Stimulated activated CD8-positive, alpha-beta memory T cell treated with anti-CD3 and anti-CD28 coated beads, Interleukin-7, amount 100 ng/mL, for 4 hours (primary cell): Measurements from ENCODE around the gene GCNT4.

Source experiments
- DNase-seq, 2 donors: peaks; one replicate each; pipeline ENCODE4 v3.0.0-alpha.2; 2020; ENCODE audit warnings: low read depth in 2 of 2

Gene GCNT4

GRCh38 chr5:75016896-75017295, 35.5 kb downstream of the GCNT4 start:
- DNase-seq = no peak

DNA sequence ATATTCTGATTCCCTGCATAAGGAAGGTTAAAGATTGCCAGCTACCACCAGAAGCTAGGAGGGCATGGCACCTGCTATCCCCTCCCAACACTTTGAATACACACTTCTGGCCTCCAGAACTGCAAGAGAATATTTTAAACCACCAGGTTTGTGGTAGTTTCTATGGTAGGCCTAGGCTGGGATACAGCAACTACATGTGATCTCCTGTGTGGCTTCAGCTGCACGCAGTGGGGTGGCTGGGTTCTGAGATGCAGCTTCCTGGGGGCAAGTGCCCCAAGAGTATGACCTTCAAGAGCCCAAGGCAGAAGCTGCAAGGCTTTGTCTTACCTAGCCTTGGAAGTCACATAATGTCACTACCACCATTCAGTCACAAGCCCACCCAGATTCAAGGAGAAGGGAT, 39.6 kb downstream of the GCNT4 start:
- no peak for DNase-seq

DNA sequence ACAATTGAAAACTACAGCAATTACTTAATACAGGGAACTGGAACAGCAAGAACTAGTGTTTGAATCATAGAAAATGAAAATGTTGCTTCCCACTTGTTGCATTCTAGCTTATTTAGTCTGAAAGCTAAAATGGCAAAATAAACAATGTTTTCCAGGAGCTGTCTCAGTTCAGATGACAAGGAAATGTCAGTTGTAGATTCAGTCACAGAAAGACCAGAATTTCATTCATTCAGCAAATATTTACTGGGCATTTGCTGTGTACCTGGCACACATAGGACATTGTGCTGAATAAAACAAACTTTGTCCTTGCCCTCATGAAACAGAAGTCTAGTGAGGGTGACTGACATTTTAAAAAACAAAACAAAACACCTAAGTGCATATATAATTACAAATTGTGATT, 41.5 kb downstream of the GCNT4 start:
- DNase-seq = no peak

GRCh38 chr5:75009556-75010345, 42.6 kb downstream of the GCNT4 start:
- no peak for DNase-seq

DNA sequence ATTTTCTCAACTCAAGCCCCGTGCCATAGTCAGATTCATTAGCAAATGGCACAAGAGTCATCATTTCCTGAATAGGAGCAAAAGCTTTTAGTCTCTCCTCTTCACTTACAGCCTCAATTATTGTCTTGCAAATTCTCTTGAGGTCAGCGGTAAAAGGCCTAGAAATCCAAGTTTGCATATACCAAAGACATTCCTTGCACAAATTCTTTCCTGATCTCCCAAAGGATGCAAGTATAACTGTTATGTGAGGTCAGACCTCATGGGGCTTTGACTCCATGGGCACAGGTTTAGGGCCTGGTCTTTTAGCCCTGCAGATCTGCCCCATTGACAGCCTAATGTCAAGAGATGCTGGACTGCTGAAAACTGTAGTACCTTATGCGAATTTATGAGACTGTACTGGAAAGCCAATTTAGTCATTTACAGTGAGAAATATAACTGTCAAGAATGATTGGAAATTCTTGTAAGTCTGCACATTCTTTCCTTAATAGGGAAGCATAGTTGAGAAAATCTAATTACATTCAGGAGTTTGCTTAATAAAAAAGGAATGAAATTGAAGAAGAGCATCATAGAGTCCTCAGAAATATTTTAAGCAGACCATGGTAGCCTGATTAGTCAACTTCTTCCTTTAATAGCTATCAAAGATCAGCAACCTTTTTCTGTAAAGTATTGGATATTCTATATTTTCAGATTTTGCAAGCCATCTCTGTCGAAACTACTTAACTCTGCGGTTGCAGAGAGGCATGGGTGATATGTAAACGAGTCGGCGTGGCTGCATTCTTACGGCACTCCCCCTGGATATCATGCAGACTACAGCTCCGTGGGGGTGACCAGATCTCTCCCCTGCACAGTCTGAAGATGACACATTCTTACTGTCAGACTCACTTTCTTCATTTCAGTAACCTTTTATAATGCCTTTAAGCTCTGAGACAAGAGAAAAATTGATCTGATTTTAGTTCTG, 45.2 kb downstream of the GCNT4 start:
- DNase-seq = no peak

DNA sequence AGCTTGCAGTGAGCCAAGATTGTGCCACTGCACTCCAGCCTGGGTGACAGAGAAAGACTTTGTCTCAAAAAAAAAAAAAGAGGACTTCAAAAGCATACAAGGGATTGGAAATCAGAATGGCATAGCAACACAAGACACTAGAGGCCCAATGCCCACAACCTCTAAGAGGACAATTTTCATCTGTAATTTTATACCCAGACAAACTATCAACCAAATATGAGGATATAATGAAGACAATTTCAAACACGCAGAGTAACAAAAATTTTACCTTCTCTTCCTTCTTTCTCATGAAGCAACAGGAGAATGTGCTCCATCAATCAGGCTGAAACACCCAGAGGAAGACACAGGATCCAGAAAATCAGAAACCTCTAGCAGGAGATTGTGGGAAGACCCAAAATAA, 46.8 kb downstream of the GCNT4 start:
- DNase-seq = no peak
